Epithelial cell of esophagus (primary cell): ENCODE measurements around the gene SERINC2.
A peak's percentile ranks its signal among the peaks of the same experiment; 100 is the strongest.
"Not testable (repeated sequence)": the region's sequence is repeated elsewhere in the genome, so short reads cannot be mapped to it uniquely, and the experiment has no call there.

Source experiments
- DNase-seq: peaks from one replicate; pipeline ENCODE4 v3.0.0; 2010; ENCODE audit warnings: low read depth
- H3K4me3 ChIP-seq: 2 replicates; pipeline ENCODE4 v1.5.1; 2011; ENCODE audit warnings: mild to moderate bottlenecking, low read length, control low read depth
- CTCF ChIP-seq: IDR thresholded peaks from 2 replicates; pipeline ENCODE4 v1.5.1; 2011; ENCODE audit warnings: low read depth, mild to moderate bottlenecking, low read length, control low read depth, inconsistent platforms; ENCODE audit not compliant: insufficient read depth; ENCODE audit errors: missing control alignments

Gene SERINC2

GRCh38 chr1:31426249-31426922, 13.4 kb downstream of the SERINC2 start:
- TF ChIP-seq CTCF: no peak
- DNase-seq: peak; percentile 86
- no peak overlapping the region for H3K4me3 ChIP-seq

DNA sequence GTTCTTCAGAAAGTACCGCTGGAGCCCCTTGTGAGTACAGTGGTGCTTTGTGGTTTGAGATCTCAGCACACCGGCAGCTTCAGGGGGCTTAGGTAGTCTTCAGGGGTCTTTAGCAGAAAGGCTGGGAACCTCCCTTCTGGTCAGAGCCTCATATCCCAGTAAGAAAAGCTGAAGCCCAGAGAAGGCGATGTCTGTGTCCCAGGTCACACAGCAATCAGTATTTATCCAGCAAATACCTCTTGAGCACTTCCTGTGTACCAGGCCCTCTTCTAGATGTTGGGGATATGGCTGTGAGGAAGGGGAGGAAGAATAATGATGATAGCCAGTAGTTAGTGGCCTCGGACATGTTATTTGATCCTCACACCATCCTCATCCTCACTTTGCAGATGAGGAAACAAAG, 14.3 kb downstream of the SERINC2 start:
- H3K4me3 ChIP-seq: no peak overlapping the region
- no peak for TF ChIP-seq CTCF
- no peak for DNase-seq

GRCh38 chr1:31428436-31429221, 15.6 kb downstream of the SERINC2 start:
- TF ChIP-seq CTCF: no peak
- no peak for DNase-seq
- no peak overlapping the region for H3K4me3 ChIP-seq

- no peak overlapping the region for H3K4me3 ChIP-seq
- no peak for TF ChIP-seq CTCF
- DNase-seq: no peak
Observed at GRCh38 chr1:31429583-31429982, 16.6 kb downstream of the SERINC2 start.

- not testable (repeated sequence) for DNase-seq, H3K4me3 ChIP-seq
Observed at GRCh38 chr1:31431351-31432257, 18.6 kb downstream of the SERINC2 start.

DNA sequence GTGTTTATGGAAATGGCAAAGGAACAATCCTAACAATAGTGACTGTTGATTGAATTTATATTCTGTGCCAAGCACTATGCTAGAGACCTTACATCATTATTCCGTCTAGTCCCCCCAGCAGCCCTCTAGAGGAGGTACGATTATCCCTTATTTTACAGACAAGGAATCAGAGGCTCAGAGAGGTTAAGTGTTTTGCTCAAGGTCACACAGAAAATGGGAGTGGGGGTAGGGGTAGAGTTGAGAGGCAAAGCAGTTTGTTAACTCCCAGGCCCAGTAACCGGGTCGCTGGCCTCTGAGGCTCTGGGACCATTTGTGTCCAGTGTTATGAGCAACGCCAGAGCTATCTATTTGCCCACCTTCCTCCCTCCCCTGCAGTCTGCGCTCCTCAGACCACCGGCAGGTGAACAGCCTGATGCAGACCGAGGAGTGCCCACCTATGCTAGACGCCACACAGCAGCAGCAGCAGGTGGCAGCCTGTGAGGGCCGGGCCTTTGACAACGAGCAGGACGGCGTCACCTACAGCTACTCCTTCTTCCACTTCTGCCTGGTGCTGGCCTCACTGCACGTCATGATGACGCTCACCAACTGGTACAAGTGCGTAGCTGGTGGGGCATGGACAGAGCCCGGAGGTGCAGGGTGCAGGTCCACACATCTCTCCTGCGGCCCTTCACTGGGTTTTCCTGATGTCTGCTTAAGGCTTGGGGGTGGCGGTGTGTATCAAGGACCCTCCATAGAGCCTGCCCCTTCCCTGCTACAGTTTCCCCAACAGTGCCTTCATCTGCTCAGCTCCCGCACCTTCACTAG, 19.8 kb downstream of the SERINC2 start:
- H3K4me3 ChIP-seq: no peak overlapping the region
- DNase-seq: no peak
- TF ChIP-seq CTCF: no peak

DNA sequence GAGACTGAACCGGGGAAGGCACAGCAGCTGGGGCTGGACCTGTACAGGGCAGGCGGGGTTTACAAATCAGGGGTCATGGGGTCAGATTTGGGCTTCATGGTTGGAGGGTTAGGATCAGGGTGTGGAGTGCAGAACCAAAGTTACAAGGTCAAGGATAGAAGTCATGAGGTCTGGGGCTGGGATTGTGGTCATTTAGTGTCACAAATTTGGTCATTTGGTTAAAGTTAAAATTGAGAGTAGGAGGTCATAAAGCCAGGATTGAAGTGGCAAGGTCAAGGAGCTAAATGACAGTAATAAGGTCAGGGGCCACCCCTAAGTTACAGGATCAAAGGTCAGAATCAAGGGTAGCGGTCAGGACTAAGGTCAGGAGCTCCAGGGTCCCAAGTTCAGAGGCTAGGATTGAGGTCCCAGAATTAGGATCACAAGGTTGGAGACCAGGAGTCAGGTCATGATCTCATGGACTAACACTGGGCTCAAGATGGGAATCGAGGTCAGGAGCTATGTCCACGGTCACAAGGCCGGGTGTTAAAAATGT, 20.4 kb downstream of the SERINC2 start:
- DNase-seq: no peak
- no peak for TF ChIP-seq CTCF
- no peak overlapping the region for H3K4me3 ChIP-seq
